GM19099 (cell line): ENCODE data around the gene AHCYL1.

Experiments used
- POLR2A ChIP-seq: IDR thresholded peaks from 3 replicates; pipeline ENCODE4 v1.6.1; 2011; ENCODE audit warnings: low read depth; ENCODE audit not compliant: insufficient read length; ENCODE audit errors: extremely low read depth

The AHCYL1 gene

DNA sequence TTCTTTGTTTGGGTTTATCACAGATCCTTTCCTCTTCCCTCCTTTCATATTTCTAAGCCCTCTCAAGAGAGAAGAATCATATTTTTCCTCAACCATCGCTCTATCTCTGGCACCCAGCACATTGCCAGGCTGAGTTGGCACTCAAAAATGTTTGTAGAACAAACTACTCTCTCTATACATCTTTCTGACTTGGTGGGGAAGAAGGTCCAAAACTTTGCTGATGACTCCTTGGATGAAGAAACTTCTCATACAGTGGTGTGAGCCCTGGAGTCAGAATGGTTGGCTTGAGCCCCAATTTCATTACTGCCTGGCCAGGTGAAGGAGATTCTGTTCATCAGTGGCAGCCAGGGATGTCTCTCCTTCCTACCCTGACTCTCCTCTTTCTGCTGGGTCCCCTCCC is 74.0 kb downstream of the AHCYL1 start:
- no peak for TF ChIP-seq POLR2A

DNA sequence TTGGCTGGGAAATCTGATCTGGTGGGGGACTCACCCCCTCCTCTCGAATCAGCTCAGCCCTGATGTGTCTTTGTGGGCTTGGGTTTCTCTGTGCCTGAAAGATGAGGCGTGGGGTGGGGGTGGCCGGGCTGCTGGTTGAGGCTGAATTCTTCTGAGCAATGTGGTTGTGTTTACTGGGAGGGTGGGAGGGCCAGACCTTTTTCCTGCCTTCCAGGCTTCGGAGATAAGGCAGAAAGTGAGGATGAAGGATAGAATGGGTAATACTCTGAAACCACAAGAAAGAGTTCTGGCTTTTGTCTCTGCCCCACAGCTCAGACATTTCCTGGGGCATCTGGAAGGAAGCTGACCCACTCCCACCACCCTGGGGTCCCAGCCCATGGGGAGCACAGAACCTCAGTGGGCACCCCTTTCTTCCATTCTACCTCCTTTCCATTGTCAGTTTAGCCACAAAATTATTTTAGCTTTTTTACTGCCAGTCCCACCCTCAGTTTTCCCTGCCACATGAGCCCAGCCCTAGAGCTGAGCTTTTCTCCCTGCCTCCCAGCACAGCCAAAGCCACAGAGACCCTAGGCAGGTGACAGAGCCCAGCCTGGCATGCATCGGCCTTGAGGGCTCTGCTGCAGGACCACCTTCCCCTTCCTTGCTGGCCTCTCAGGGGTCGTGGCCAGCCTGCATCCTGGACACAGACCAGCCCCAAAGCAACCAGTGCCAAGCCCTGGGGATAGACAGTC is 74.7 kb downstream of the AHCYL1 start:
- TF ChIP-seq POLR2A, result no peak

DNA sequence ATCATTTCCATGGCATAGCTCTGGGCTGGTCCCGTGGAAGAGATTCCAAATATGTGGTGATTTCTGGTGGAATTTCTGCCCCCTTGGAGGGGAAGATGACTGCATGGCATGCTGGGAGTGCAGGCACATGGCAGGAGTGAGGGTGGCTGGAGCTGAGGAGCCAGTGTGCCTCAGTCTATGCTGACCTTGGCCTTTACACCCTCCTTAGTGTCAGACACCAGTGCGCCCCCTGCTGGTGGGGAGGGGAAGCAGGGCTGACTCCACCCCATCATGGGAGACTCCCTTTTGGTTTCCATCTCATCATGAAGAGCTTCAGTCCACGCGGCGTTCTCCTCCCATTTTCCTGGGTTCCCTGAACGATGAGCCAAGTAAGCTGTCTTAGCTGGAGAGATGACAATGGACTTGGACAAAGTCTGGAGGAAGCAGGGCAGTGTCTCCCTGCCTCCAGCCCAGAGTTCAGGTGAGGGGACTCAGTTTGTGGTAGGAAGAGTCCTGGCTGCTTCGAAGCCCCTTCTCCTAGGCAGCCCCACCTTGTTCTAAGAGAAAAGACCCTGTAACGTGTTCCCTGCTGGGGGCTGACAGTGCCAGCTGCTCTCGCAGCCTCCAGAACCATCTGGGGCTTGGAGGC is 75.6 kb downstream of the AHCYL1 start:
- no peak for TF ChIP-seq POLR2A

DNA sequence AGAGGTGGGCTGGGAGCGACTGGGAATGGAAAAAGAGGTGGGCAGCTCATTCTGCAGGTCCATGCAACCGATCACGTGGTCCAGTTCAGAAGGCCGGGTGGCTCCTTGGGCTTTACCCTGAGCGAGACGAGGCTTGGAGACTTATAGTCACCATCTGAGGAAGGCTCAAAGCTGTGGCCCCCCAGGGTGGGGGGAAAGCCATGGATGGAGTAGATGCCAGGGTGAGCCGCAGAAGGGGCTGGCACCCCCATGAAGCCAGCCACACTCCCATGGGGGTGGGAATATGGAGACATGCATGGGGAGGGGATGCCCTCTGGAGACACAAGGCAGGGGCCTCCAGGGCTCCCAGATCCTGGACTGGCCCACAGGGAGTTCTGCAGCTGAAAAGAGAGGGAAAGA is 76.1 kb downstream of the AHCYL1 start:
- TF ChIP-seq POLR2A, result no peak

DNA sequence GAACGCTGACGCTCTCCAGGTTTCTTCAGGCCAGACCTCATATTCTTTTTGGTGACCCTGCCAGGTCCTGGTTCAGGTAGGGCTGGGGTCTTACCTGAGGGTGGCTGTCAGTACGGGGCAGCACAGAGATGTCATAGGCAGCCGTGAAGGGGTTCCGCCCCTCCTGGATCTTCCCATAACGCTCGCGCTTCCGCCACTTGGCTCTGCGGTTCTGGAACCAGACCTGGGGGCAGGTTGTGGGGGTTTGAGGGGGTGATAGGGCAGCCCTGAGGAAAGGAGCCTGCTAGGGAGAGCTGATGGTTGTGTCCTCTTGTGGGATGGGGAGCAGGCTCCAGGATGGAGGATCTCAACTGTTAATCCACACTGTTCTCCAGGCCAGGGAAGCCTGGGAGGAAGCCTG is 76.8 kb downstream of the AHCYL1 start:
- TF ChIP-seq POLR2A, result no peak

DNA sequence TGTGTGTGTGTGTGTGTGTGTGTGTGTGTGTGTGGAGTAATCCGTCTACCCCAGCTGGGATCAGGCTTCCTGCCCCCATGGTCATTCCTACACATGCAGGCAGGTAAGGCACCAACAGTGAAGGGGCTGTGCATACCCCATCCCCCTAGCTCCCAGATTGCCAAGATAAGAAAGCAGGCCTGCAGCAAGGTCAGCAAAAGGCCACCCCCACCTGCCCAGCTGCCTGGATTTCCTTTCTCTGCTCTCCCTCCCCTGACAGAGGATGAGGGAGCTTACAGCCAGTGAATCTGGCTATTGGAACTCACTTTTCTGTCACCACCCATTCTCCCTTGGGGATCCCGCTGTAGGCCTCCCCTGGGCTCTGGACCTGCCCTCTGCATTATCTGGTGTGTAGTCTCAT is 78.0 kb downstream of the AHCYL1 start:
- no peak for TF ChIP-seq POLR2A

DNA sequence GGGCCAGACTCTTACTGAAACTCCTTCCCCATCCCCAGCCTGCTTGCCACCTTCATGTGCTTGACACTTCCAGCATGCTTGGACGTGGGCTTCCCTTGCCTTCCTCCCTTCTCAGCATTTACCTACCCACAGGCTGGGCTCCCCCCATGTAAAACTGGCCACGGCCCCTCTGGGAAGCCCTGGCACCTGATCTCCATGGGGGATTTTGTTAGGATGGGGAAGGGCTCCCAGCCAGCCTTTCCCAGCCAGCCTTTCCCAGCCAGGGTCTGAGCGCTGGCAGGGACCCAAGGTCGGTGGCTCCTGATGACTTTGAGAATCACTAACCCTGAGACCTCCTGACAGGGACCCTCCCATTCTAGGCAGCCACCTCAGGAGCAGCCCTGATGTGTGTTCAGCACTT is 79.2 kb downstream of the AHCYL1 start:
- no peak for TF ChIP-seq POLR2A

DNA sequence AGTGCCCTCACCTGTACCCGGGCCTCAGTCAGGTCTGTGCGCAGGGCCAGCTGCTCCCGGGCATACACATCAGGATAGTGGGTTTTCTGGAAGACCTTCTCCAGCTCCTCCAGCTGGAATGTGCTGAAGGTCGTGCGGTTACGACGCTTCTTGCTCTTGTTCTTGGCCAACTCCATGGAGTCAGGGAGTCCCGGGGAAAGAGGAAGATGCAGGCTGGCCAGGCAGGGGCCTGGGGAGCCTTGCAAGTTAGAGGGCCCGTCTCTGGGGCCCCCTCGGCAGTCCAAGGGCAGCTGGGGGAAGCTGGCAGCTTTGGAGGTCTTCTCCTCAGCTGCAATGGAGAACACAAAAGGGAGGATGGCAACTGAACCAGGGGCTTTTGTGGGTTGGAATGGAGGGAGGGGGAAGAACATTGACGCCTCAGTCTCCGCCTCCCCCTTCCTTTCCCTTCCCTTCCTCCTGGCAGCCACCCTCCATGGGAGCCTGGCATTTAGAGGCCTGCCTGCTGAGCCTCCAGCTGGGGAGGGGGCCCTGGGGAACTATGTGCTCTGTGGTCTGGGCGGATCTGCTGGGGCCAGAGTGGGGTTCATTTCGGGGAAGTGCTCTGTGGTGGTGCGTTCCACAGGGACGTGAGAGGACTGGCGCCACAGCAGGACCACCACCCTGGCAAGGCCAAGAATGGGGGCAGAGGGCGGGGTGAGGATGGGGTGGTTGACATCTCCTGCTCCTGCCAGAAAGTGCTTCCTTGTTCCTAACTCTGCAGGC is 80.2 kb downstream of the AHCYL1 start:
- no peak for TF ChIP-seq POLR2A

DNA sequence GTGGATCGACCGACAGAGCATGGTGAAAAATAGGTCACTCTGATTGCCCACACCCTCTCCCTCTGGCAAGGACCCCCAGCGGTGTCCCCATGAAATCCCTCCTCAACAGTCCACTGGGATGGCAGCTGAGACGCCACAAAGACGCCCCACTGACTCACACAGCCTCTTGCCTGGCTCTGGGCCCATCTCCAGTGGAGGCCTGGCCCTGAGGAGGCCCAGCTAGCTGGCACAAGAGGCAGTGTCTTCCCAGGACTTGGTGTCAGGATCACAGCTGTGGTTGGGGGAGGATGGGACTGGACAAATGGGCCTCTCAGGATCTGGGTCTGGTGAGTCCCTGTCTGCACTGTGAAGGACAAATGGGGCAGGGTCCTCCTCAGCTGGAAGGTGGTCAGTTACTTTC is 81.3 kb downstream of the AHCYL1 start:
- TF ChIP-seq POLR2A, result no peak

DNA sequence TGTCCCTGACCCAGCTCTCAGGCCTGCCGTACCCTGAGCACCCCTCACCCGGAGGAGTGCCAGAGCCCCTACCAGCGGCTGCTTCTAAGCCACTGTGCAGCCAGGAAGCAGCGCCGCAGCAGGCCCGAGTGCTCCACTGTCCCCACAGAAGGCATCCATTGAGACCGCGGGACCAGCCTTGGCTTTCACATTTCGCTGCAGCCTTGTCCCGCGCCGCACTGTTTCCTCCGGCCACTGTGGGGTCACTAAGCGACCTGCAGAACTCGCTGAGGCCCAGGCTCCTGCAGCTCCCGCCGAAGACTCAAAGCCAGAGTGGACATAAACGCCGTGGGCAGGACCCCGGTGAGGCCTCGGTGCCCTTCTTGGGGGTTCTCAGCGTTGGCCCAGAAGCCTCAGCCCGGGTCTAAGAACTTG is 82.9 kb downstream of the AHCYL1 start:
- no peak for TF ChIP-seq POLR2A

DNA sequence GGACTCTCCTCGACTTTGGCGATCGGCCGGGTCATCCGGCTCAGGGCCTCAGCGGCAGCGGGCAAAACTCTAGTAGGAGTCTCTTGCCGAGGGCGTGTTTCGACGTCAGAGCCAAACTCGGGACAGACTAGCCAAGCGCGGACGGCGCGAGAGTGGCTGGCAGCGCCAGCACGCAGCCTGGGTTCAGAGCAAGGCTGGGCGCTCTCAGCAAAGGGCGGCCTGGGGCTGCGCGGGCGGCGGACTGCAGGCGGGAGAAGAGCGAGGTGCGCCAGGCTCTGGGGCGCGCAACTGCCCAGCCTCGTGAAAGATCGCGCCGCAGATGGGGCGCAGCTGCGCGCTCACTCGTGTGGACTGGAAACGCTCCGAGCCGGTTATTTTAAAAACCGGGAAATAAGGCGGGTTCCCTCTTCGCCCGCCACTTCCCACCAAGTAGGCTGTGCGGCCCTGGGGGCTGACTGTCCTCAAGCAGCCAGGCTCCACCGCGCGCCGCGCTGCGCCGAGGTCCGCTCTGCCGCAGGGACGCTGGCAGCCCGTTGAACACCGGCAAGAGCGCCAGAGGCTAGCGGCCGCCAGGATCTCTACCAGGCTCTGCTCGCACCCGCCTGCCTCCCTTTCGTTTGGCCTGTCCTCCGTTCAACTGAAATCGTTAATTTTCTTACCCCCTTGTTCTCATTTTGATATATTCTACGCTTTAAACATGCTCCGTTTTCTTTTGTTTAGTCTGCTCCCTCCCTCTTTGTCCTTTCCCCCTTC is 83.5 kb downstream of the AHCYL1 start:
- TF ChIP-seq POLR2A, result no peak

DNA sequence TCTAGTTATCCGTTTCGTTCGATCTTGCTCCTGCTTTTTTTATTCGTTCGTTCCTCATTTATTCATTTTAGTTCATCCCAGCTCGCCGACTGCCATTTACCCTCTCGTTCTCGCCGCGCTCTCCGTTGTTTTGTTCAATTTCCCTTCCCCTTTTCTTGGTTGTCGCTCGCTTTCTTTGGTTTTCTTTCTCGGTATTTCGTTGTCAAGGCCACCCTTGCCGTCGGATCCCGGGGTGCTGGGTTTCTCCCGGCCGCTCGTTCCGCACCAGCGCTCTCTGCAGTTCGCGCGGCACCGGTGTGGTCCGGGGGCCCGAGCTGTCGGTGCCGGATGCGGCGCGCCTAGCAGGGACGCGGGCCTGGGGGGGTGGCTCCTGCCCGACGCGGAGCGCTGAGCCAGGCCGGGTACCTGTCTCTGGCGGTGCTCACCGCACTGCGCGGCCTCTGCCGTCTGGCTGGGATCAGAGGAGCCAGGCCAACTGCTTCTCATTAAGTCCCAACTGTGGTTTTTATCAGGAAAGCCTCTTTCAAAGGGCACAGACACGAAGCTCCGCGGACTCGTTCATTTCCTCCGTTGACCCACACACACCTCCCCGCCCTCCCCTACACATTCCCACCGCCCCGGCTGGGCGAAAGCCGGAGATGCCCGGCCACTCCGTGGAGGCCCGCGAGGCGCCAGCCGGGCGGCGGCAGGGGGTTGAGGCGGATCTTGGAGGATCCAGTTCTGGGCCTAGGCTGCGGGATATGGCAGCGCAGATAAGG is 84.3 kb downstream of the AHCYL1 start:
- no peak for TF ChIP-seq POLR2A

DNA sequence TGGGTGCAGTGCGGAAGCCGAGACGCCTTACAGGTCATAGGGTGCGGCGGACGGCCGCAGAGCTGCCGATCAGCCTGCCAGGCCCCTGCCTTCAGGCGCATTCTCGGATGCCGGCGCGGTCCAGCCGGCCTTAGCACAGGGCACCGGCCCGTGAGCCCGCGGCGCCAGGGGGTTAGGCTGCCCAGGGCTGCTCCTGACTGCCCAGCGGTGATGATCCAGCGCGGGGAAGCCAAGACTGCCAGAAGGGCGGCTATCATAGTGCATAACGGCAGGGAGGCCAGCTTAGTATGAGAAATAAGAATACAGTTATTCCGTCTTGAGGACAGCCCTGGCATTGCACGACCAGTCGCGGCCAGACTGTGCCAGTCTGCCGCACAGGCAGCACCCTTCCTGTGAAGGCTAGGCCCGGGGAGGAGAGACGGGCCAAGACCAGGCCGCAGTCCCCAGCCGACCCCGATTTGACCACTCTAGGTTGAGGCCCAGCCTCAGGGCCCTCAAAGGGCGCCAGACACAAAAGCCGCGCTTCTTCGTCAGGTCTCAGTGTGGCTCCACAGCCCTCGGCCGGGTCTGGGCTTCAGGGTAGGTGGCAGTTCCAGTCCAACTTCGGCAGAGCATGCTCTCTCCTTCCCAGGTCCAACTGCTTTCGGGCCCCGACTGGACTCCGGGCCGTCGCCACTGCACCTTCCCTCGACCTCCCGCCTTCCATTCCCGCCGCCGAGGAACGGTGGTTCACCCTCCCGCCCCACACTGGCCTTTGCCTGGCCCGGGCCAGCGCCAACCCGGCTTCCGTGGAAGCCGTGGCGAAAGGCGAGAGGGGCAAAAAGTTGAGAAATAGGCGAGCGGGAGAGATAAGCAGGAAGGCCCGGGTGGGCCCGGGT is 85.1 kb downstream of the AHCYL1 start:
- no peak for TF ChIP-seq POLR2A

DNA sequence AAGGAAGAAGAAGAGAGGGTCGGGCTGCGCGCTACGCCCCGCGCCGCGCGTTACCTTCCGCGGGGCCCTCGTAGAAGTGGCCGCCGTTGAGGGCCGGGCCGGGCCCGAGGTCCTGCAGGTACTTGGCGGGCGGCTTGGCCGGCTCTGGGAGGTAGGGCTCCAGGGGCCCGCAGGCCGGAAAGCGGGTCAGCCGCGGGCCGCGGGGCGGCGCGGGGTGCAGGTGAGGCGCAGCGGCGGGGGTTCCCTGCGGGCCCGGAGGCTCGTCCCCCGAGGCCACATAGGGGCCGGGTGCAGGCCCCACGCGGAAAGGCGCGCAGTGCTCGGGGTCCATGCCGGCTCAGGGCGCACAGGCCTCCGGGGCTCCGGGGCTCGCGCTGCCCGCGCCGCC is 85.7 kb downstream of the AHCYL1 start:
- no peak for TF ChIP-seq POLR2A
